ENCODE measurements around the gene PCLO.

DNA sequence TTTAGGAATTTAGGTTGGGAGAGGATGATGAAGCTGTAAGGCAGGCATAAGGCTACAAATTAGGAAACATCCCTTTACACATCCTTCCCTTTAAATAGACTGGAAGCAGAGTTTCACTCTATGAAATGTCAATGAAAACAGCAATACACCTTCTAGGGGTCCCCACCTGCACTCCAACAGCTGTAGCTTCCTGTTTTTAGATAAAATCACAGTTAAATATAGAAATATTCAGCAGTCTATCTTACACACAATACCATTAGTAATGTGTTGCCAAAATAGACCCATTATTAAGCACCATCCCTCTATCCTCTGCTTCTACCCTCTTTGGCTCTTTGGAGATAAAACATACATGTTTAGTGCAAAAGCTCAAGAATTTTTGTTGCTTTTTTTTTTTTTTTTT, 237.4 kb downstream of the PCLO start:
- TF ChIP-seq MXI1 (IDR thresholded peaks at IDR 0.05; ENCODE audit: borderline replicate concordance, low read depth, low read length): no peak
- TF ChIP-seq, protein P1, sequence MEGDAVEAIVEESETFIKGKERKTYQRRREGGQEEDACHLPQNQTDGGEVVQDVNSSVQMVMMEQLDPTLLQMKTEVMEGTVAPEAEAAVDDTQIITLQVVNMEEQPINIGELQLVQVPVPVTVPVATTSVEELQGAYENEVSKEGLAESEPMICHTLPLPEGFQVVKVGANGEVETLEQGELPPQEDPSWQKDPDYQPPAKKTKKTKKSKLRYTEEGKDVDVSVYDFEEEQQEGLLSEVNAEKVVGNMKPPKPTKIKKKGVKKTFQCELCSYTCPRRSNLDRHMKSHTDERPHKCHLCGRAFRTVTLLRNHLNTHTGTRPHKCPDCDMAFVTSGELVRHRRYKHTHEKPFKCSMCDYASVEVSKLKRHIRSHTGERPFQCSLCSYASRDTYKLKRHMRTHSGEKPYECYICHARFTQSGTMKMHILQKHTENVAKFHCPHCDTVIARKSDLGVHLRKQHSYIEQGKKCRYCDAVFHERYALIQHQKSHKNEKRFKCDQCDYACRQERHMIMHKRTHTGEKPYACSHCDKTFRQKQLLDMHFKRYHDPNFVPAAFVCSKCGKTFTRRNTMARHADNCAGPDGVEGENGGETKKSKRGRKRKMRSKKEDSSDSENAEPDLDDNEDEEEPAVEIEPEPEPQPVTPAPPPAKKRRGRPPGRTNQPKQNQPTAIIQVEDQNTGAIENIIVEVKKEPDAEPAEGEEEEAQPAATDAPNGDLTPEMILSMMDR (conservative IDR thresholded peaks at IDR 0.05; ENCODE audit: low read depth, low read length): no peak
- no peak for TF ChIP-seq POLR2A (IDR thresholded peaks at IDR 0.05; ENCODE audit: low read depth, low read length)
